HPDE6-E6E7 (cell line): ENCODE results near the gene AP2A2.

Source experiments
- DNase-seq: peaks from one replicate; pipeline ENCODE4 v3.0.0; 2011; ENCODE audit warnings: missing footprints; ENCODE audit errors: extremely low spot score

Gene AP2A2

GRCh38 chr11:898540-899190 lies 27.0 kb upstream of the AP2A2 start:
- no peak for DNase-seq

GRCh38 chr11:899724-900123 lies 25.9 kb upstream of the AP2A2 start:
- no peak for DNase-seq

GRCh38 chr11:900545-900944 lies 25.1 kb upstream of the AP2A2 start:
- no peak for DNase-seq

DNA sequence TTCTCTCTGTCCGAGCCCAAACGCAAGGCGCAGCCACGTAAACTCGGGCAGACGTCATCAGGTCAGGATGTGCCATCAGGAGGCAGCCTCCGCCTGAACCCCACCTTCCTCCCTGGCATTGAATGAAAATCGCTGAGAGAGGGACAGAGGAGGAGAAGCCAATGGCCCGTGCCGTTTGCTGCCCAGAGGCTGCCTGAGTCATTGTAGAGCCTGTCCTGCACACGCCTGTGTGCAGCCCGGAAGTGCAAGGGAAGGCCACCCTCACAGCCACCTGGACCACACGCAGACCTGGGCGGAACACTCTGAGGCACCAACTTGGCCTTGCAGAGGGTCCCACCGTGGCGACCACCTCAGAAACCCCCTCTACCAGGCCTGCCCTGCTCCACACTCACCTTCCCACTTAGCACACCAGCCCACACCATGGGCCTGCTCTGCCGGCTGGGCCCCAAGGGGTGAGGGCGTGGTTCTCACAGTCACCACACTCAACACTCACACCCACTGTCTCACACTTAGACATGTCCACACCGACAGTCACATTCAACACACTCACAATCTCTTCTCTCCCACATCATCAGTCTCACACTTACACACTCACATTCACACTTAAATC lies 24.1 kb upstream of the AP2A2 start:
- no peak for DNase-seq

DNA sequence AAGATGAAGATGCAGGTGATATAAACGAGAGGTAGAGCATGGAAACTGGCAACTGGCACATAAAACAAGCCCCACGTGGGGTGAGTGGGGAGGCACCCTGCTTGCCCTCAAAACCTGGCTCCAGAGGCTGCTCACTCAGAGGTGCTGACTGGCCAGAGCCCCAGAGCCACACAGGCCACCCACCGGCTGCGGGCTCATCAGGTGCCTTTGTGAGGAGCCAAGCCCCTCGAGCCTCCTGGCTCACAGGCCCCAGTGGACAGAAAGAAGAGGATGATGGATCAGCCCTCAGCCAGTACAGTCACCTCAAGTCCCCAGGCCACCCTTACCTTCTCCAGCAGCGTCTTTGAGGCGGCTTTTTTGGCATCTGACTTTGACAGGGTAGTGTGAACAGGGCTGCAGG lies 21.3 kb upstream of the AP2A2 start:
- DNase-seq, result no peak

DNA sequence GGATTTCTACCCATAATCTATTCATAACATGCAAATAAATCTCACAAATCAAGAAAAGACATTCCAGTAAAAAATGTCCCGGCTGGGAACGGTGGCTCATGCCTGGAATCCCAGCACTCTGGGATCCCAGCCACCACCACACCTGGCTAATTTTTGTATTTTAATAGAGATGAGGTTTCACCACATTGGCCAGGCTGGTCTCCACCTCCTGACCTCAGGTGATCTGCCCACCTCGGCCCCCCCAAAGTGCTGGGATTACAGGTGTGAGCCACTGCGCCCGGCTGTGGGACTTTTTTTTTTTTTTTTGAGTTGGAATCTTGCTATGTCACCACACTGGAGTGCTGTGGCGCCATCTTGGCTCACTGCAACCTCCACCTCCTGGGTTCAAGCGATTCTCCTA lies 19.7 kb upstream of the AP2A2 start:
- no peak for DNase-seq

DNA sequence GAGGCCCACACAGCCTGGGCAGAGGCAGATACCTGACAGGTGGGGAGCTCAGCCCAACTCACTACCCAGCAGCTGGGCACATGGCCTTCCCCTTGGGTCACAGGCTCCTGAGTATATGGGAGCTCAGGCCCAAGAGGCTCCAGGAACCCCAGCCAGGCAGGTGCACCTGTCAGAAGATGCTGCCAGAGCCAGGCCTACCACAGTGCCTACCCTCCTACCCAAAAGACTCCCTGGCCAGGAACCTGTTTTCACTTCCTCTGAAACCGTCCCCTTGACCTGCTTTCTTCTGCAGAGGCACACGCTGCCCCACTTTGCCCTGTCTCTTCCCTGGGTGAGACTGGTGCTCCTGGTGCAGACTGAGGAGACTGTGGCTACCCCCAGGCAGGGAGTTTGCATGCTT lies 18.0 kb upstream of the AP2A2 start:
- DNase-seq, result no peak

- DNase-seq, result no peak
These were observed 17.4 kb upstream of the AP2A2 start for GRCh38 chr11:908273-908672.

GRCh38 chr11:909406-909805 lies 16.3 kb upstream of the AP2A2 start:
- DNase-seq, result no peak

DNA sequence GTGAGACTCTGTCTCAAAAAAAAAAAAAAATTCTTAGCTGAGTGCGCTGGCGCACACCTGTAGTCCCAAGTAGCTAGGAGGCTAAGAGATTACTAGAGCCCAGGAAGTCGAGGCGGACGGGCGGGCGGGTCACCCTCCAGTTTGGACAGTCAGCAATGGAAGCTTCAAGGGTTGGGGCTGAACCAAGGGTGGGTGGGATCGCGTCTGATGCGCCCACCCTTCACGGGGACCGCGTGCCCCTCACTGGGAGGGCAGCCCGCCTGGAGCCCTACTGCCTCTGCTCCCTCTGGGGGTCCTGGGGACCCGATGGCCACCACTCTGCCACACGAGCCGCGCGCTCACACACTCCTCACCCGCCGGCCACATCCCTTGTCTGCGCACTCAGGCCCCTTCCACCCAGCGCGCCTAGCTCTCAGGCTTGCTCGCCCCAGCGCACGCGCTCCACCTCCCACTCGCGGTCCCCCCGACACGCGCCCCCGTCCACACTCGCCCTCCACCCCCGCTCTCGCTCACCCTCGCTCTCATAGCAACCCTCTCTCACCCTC lies 15.6 kb upstream of the AP2A2 start:
- DNase-seq, result no peak

DNA sequence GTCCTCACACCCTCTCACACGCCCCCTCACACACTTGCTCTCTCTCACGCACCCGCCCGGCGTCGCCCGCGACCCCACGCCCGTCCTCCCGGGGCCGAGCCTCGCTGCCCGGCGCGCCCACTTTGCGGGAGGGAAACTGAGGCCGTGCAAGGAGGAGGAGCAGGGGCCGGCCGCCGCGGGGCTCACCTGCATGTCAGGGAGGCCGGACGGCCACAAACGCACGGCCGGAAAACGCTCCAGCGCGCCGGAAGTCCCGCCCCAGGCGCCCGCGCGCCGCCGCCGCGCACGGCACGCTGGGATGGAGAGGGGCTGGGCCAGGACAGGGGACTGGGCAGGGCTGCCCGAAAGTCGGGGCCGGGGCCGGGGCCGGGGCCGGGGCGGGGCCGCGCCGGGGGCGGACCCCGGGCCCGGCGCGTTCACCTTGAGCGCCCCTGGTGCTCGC lies 15.1 kb upstream of the AP2A2 start, which contains the start of gene CHID1:
CHID1 (minus strand) TSS at position 222 of the 442 bp plus-strand sequence. CDS start 5,994 bp downstream, outside the sequence.
- peak; percentile 90 for DNase-seq

DNA sequence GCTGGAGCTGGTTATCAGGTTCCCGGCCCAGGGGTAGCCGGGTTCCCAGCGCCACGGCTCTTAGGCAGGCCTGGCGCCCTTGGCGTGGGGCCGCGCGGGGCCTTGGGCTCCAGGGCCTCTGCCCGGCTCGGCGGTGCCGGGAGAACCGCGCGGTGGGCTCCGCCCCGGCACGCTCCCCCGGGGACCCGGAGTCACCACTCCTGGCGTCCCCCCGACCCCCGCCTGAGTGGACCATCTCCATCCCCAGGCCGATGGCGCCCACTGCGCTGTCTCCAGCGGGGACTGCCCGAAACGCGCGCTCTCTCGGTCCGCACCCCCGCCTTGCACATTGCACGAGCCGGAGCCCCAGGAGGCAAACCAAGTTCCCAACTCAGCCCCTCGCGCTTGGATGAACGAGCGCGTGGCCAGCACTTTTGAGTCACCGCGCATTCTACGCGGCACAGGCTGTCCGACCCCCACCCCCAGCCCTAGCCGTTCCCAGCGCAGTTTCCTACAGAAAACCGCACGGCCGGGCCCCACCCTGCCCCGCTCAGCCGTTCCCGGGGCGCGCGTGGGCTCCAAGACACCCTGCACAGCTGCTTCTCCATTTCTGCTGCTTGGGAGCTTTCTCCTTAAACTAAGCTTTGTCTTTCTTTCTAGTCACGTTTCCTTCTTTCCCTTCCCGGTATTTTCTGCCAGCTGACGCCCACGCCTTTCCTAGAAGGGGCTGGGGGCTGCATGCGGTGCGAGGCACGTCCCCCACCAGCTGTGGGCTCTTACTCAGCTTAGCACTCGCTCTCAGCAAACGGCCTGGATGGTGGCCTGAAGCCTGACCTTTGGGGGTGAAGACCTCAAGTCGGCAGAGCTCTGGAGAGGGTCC lies 14.4 kb upstream of the AP2A2 start:
- no peak for DNase-seq

- DNase-seq, result no peak
These were observed 13.8 kb upstream of the AP2A2 start for GRCh38 chr11:911890-912219.

- no peak for DNase-seq
These were observed 13.4 kb upstream of the AP2A2 start for GRCh38 chr11:912266-912665.

DNA sequence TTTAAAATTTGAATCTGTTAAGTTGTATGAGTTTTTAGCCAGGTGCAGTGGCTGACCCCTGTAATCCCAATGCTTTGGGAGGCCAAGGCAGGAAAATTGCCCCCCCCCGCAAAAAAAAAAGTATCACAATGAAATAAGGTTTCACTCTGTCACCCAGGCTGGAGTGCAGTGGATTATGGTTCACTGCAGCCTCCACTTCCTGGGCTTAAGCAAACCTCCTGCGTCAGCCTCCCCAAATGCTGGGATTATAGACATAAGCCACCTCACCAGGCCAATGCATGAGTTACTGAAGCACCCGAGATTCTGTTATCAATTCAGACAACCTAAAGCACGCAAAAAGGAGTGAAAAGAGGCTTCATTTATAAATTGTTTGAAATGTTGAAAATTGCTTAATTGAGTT lies 12.6 kb upstream of the AP2A2 start:
- no peak for DNase-seq

GRCh38 chr11:914204-914603 lies 11.5 kb upstream of the AP2A2 start:
- DNase-seq, result no peak

GRCh38 chr11:914747-915501 lies 10.7 kb upstream of the AP2A2 start:
- no peak for DNase-seq

- no peak for DNase-seq
These were observed 8.2 kb upstream of the AP2A2 start for GRCh38 chr11:917426-917825.

DNA sequence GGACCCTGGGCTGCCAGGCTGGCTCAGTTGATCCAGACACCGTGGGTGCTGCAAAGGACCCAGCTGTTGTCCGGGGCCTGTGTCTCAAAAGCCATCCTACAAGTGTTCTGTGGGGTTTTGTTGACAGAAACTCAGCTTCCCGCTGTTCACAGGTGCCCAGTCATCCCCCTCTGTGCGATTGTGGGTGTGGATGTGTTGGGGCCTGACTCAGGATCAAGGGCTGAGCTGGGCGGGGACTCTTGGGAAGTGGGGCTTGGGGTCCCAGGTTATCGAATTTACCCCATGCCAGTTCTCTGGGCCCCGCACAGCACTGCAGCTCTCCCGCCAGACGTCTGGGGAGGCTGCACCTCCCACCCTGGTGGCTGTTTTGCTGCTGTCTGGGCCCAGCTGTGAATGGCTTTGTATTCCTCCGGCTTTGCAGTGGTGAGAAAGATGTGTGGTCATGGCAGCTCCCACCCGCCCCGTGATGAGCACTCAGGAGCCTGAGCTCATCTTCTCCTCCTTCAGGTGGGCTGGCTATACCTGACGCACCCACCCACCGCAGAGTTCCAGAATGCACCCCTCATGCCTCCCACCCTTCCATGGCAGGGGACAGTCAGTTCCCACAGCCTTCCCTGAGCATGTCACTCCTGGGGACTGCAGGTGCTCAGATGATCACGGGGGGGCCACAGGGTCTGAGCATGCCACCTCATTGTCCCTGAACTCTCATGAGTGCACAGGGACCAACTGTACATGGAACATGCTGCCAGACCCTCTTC lies 3.6 kb upstream of the AP2A2 start:
- no peak for DNase-seq

GRCh38 chr11:923691-924405 lies 1.8 kb upstream of the AP2A2 start:
- no peak for DNase-seq
